Loucy (cell line): ENCODE results near the gene EPN2.

Experiments
- CTCF ChIP-seq: fragments of 200-600 bp; sonication (generic); conservative IDR thresholded peaks from 2 replicates; pipeline ENCODE4 v1.5.1; 2014; ENCODE audit warnings: mild to moderate bottlenecking, antibody characterized with exemption, low read length
- EZH2phosphoT487 ChIP-seq: fragments of 200-600 bp; IDR thresholded peaks from 2 replicates; pipeline ENCODE4 v1.6.1; 2018; ENCODE audit warnings: antibody characterized with exemption, mild to moderate bottlenecking, moderate library complexity, borderline replicate concordance

- TF ChIP-seq CTCF: no peak
- TF ChIP-seq EZH2phosphoT487: no peak
These were observed 107.9 kb downstream of the EPN2 start for GRCh38 chr17:19345067-19345460.
